SU-DHL-6 (cell line): ENCODE data around the gene GPR89A.

Experiments used
- CTCF ChIP-seq: fragments of 200-600 bp; sonication (generic); IDR thresholded peaks from one replicate; pipeline ENCODE4 v1.5.1; 2017; ENCODE audit warnings: antibody characterized with exemption, mild to moderate bottlenecking, low read length, moderate library complexity; ENCODE audit not compliant: insufficient read depth, poor library complexity, severe bottlenecking
- EZH2phosphoT487 ChIP-seq: fragments of 200-600 bp; sonication (generic), shearing (Covaris generic); conservative IDR thresholded peaks from 2 replicates; pipeline ENCODE4 v1.6.1; 2018; ENCODE audit warnings: mild to moderate bottlenecking, antibody characterized with exemption, low read length, moderate library complexity, mixed read lengths

- TF ChIP-seq CTCF: no peak
- TF ChIP-seq EZH2phosphoT487: no peak
These were observed 102.7 kb downstream of the GPR89A start for GRCh38 chr1:145710291-145711027.
